GM12878 (cell line): ENCODE data around the gene CCDC194. TPM values are rescaled to one million over a fixed set of nuclear protein-coding genes. Genes with fewer than 3 reads are reported as not detected.

Experiments
- BHLHE40 ChIP-seq, 2 experiments: fragments of 450-650 bp in 1 of 2; IDR thresholded peaks; 2 replicates each; pipeline ENCODE4 v1.6.1; 2011 to 2017; ENCODE audit warnings: low read depth in 2 of 2, borderline replicate concordance in 1 of 2, improper control_type of control experiment in 1 of 2, low read length in 1 of 2, mild to moderate bottlenecking in 1 of 2
- ELK1 ChIP-seq: IDR thresholded peaks from 2 replicates; pipeline ENCODE4 v1.6.1; 2012; ENCODE audit warnings: low read depth, low read length, improper control_type of control experiment
- FOXM1 ChIP-seq: IDR thresholded peaks from 2 replicates; pipeline ENCODE4 v1.6.1; 2012; ENCODE audit warnings: low read depth, mild to moderate bottlenecking, inconsistent platforms, low read length, moderate library complexity
- HDAC2 ChIP-seq: fragments of 200-600 bp; sonication (generic); IDR thresholded peaks from 2 replicates; pipeline ENCODE4 v1.6.1; 2017
- PRDM15 ChIP-seq: fragments of 450-650 bp; formaldehyde crosslinking; IDR thresholded peaks from 2 replicates; pipeline ENCODE4 v1.4.0; 2020; ENCODE audit warnings: mild to moderate bottlenecking, moderate library complexity
- RAD21 ChIP-seq: IDR thresholded peaks from 2 replicates; pipeline ENCODE4 v1.6.1; 2011; ENCODE audit warnings: mild to moderate bottlenecking, low read depth, low read length, moderate library complexity; ENCODE audit not compliant: insufficient read depth
- SMC3 ChIP-seq: IDR thresholded peaks from 2 replicates; pipeline ENCODE4 v1.6.1; 2011; ENCODE audit warnings: low read length, improper control_type of control experiment, borderline replicate concordance
- SP1 ChIP-seq: IDR thresholded peaks from one replicate; pipeline ENCODE4 v1.6.1; 2011; ENCODE audit warnings: low read depth, low read length
- STAT1 ChIP-seq: fragments of 450-650 bp; conservative IDR thresholded peaks from 2 replicates; pipeline ENCODE4 v1.6.1; 2014; ENCODE audit warnings: antibody characterized with exemption, mild to moderate bottlenecking
- SUPT20H ChIP-seq: IDR thresholded peaks from 2 replicates; pipeline ENCODE4 v1.6.1; 2011; ENCODE audit warnings: low read depth, mild to moderate bottlenecking, low read length, moderate library complexity, borderline replicate concordance; ENCODE audit not compliant: control insufficient read depth
- TCF7 ChIP-seq: IDR thresholded peaks from 2 replicates; pipeline ENCODE4 v1.6.1; 2014; ENCODE audit warnings: antibody characterized with exemption, borderline replicate concordance
- YY1 ChIP-seq: IDR thresholded peaks from 2 replicates; pipeline ENCODE4 v1.6.1; 2011; ENCODE audit warnings: low read depth, mild to moderate bottlenecking, low read length
- ZNF384 ChIP-seq: IDR thresholded peaks from 2 replicates; pipeline ENCODE4 v1.6.1; 2012; ENCODE audit warnings: low read depth, mild to moderate bottlenecking, low read length, improper control_type of control experiment, borderline replicate concordance
- polyA plus RNA-seq, 11 experiments: library from polyadenylated mRNA; depleted of rRNA in 4 of 11; unstranded in 6 of 11; stranded (reverse) in 5 of 11; fragments of >200 nt; fragmentation: Nextera tagmentation in 4 of 11; fragmentation: Illumina TruSeq in 1 of 11; extraction: Ambion mirVana in 4 of 11; extraction: Trizol in 1 of 11; gene quantifications; 1 replicate in 1 of 11; 2 replicates in 10 of 11; pipeline versions ENCODE4 v1.2.1 to v1.2.3, GENCODE V29; 2011 to 2016; ENCODE audit warnings: inconsistent platforms in 2 of 11, missing spikeins in 2 of 11, low read depth in 1 of 11
- total RNA-seq, 4 experiments: library from RNA; depleted of rRNA in 3 of 4; stranded (reverse); fragments of >200 nt in 3 of 4; fragmentation: Illumina TruSeq in 1 of 4; extraction: Trizol in 1 of 4; gene quantifications; 2 replicates each; pipeline versions ENCODE4 v1.2.1 to v1.2.3, GENCODE V29; 2013 to 2021

The CCDC194 gene
- total and polyA plus RNA-seq, 10 of the 15 experiments (the other 5 are each of a cell fraction or from before 2014, with no cell fraction given), result 0.07 to 3.4 (median 0.97) TPM

- TF ChIP-seq PRDM15 (CRISPR knock-in tag) (no peak), RAD21 (peak; percentile 79), STAT1 (0 out of 2 replicates have a peak, but pooled peaks have one; percentile 34), HDAC2 (no peak), SMC3 (peak; percentile 97), SUPT20H (no peak), ZNF384 (no peak), YY1 (peak; percentile 79), ELK1 (no peak), SP1 (peak; percentile 33), FOXM1 (no peak), BHLHE40 (IDR thresholded peaks at IDR 0.05; ENCODE audit: borderline replicate concordance in 1 of 2, low read depth in 2 of 2, low read length in 1 of 2) (peak in 1 of 2 experiments; percentile 6; a peak in 1 of 4 replicates), TCF7 (no peak)
Observed at GRCh38 chr19:17346109-17346671, 47.8 kb downstream of the CCDC194 start (continued).
